HG03378 (cell line): ENCODE measurements around the gene SSR3.
"Not testable (repeated sequence)": the region's sequence is repeated elsewhere in the genome, so short reads cannot be mapped to it uniquely, and the experiment has no call there.

Experiments used
- ATAC-seq: cut with Tn5 transposase; IDR thresholded peaks from one replicate; pipeline ENCODE4 v1.9.1; 2021; ENCODE audit warnings: mild to moderate bottlenecking, moderate library complexity; ENCODE audit not compliant: unreplicated experiment

Gene SSR3

GRCh38 chr3:156576651-156577348 lies 21.9 kb upstream of the SSR3 start:
- no peak for ATAC-seq

GRCh38 chr3:156576051-156576450 lies 21.1 kb upstream of the SSR3 start:
- ATAC-seq, result no peak

- ATAC-seq, result no peak
These were observed 20.7 kb upstream of the SSR3 start for GRCh38 chr3:156575641-156576040.

GRCh38 chr3:156569881-156570280 lies 15.0 kb upstream of the SSR3 start:
- ATAC-seq, result not testable (repeated sequence)

GRCh38 chr3:156569016-156569415 lies 14.1 kb upstream of the SSR3 start:
- not testable (repeated sequence) for ATAC-seq

GRCh38 chr3:156563900-156564682 lies 9.2 kb upstream of the SSR3 start:
- peak; percentile 45 for ATAC-seq

- ATAC-seq, result not testable (repeated sequence)
These were observed 7.6 kb upstream of the SSR3 start for GRCh38 chr3:156562486-156562885.

- no peak for ATAC-seq
These were observed 6.6 kb upstream of the SSR3 start for GRCh38 chr3:156561533-156561932.

- ATAC-seq, result no peak
These were observed 4.4 kb upstream of the SSR3 start for GRCh38 chr3:156559321-156559720.

- no peak for ATAC-seq
These were observed 3.5 kb upstream of the SSR3 start for GRCh38 chr3:156558389-156558788.

GRCh38 chr3:156554515-156554841 lies 439 bp downstream of the SSR3 start:
- no peak for ATAC-seq

- ATAC-seq, result no peak
These were observed 1.1 kb downstream of the SSR3 start for GRCh38 chr3:156553705-156554356.

GRCh38 chr3:156552973-156553372 lies 1.9 kb downstream of the SSR3 start:
- no peak for ATAC-seq

GRCh38 chr3:156551746-156552145 lies 3.2 kb downstream of the SSR3 start:
- no peak for ATAC-seq

- no peak for ATAC-seq
These were observed 3.7 kb downstream of the SSR3 start for GRCh38 chr3:156551261-156551660.

- no peak for ATAC-seq
These were observed 6.0 kb downstream of the SSR3 start for GRCh38 chr3:156548902-156549301.

- no peak for ATAC-seq
These were observed 6.8 kb downstream of the SSR3 start for GRCh38 chr3:156548041-156548687.

- ATAC-seq, result no peak
These were observed 7.3 kb downstream of the SSR3 start for GRCh38 chr3:156547637-156548036.

- ATAC-seq, result no peak
These were observed 11.8 kb downstream of the SSR3 start for GRCh38 chr3:156543043-156543555.

GRCh38 chr3:156542101-156543042 lies 12.5 kb downstream of the SSR3 start:
- no peak for ATAC-seq
